ENCODE results near the gene ZNF45.
"Not testable (repeated sequence)": the region's sequence is repeated elsewhere in the genome, so short reads cannot be mapped to it uniquely, and the experiment has no call there.

ZNF45 gene

DNA sequence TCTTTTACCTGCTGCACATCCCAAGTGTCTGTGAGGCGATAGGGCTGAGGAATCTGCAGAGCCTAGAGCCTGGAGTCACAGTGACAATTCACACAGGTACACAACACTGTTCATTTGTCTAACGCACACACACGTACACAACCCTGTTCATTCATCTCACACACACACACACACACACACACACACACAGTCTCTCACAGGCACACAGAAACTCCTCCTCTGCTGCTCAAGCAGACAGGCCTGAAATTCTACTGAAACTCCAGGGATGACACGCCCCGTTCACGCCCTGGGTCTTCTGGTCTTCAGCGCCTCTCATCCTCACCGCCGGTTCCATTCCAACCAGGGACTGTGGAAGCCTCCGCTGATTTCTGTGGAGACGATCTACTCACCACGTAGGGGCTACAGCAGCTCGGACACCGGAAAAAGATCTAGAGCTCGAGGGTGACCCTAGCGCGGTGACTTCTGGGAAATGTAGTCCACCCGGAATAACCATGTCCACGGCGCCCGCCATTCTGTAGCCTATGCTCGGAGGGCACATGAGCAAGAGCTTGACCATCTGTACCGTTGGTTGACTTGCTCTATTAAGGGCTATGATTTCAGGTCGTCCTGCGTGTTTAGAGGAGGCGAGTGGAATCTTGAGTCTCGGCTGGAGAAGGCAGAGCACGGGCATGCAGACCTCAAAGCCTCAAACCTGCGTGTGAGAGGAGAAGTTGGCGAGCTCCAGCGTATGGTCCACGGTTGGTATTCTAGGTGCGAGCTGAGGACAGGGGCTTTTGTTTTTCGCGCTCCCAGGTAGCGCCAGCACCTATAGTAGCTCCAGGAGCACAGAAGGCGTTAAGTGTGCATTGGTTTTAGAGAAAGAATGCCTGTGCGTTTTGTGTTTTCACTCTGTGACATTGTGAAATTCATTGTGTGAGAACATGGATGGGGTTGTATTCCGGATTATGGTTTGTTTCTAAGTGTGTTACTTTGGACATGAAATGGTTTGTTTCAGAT is 33.4 kb downstream of the ZNF45 start:
- in situ Hi-C loops (cut with MboI; ENCODE audit: low sequenced_read_pairs, unreplicated experiment), result no loop called here
- TF ChIP-seq, protein P1, sequence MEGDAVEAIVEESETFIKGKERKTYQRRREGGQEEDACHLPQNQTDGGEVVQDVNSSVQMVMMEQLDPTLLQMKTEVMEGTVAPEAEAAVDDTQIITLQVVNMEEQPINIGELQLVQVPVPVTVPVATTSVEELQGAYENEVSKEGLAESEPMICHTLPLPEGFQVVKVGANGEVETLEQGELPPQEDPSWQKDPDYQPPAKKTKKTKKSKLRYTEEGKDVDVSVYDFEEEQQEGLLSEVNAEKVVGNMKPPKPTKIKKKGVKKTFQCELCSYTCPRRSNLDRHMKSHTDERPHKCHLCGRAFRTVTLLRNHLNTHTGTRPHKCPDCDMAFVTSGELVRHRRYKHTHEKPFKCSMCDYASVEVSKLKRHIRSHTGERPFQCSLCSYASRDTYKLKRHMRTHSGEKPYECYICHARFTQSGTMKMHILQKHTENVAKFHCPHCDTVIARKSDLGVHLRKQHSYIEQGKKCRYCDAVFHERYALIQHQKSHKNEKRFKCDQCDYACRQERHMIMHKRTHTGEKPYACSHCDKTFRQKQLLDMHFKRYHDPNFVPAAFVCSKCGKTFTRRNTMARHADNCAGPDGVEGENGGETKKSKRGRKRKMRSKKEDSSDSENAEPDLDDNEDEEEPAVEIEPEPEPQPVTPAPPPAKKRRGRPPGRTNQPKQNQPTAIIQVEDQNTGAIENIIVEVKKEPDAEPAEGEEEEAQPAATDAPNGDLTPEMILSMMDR (IDR thresholded peaks at IDR 0.05; ENCODE audit: borderline replicate concordance, control extremely low read depth, extremely low read depth, insufficient read depth, missing control alignments), result no peak
- peak; percentile 78 for DNase-seq (ENCODE audit: low spot score)

GRCh38 chr19:43895727-43896308 is 39.3 kb downstream of the ZNF45 start:
- in situ Hi-C loops (cut with MboI; ENCODE audit: low sequenced_read_pairs, unreplicated experiment), result no loop called here
- no peak for DNase-seq (ENCODE audit: low spot score)
- TF ChIP-seq, protein P1 (IDR thresholded peaks at IDR 0.05; ENCODE audit: borderline replicate concordance, control extremely low read depth, extremely low read depth, insufficient read depth, missing control alignments), result no peak

DNA sequence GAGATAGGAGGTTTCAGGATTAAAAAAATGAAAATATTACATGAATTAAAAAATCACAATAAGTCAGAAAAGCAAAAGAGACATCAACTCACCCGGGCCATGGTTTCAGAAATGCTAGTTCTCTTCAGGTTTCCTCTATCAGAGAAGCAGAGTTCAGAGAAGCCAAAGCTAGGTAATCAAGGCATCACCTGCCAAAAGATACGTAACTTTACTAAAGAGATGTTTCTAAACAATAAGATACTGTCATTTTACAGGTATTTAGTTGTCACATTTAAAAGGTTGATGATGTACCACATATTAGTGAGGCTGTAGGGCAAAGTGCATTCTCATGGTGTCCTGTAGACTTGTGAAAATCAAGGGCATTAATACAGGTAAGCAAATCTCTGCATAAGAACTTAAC is 51.2 kb downstream of the ZNF45 start, which contains the start of gene ZNF404:
TSS of gene ZNF404 (minus strand) at position 101 of the 400 bp plus-strand sequence.
- DNase-seq (ENCODE audit: low spot score), result no peak
- TF ChIP-seq, protein P1 (IDR thresholded peaks at IDR 0.05; ENCODE audit: borderline replicate concordance, control extremely low read depth, extremely low read depth, insufficient read depth, missing control alignments), result no peak
- in situ Hi-C loops (cut with MboI; ENCODE audit: low sequenced_read_pairs, unreplicated experiment), result no loop called here

DNA sequence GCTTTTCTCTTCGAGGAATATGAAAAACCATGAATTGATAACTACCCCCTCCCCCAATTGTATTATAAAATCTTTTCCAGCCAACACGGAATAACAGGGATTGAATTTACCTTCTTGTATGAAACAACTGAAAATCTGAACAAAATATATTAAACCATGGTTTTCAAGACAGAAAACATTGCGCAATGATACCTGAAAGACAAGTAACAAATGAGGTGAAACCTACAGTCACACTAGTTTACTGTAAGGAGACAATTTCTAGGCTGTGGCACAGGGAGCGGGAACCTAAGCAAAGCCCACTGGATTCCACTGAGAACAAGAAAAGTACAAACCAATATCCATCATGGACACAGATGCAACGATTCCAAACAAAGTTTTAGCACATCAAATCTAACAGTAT is 54.6 kb downstream of the ZNF45 start:
- DNase-seq (ENCODE audit: low spot score), result no peak
- in situ Hi-C loops (cut with MboI; ENCODE audit: low sequenced_read_pairs, unreplicated experiment), result no loop called here
- TF ChIP-seq, protein P1 (IDR thresholded peaks at IDR 0.05; ENCODE audit: borderline replicate concordance, control extremely low read depth, extremely low read depth, insufficient read depth, missing control alignments), result no peak

GRCh38 chr19:43872547-43873336 is 62.3 kb downstream of the ZNF45 start:
- TF ChIP-seq, protein P1 (IDR thresholded peaks at IDR 0.05; ENCODE audit: borderline replicate concordance, control extremely low read depth, extremely low read depth, insufficient read depth, missing control alignments), result no peak
- no peak for DNase-seq (ENCODE audit: low spot score)
- in situ Hi-C loops (cut with MboI; ENCODE audit: low sequenced_read_pairs, unreplicated experiment), result no loop called here

DNA sequence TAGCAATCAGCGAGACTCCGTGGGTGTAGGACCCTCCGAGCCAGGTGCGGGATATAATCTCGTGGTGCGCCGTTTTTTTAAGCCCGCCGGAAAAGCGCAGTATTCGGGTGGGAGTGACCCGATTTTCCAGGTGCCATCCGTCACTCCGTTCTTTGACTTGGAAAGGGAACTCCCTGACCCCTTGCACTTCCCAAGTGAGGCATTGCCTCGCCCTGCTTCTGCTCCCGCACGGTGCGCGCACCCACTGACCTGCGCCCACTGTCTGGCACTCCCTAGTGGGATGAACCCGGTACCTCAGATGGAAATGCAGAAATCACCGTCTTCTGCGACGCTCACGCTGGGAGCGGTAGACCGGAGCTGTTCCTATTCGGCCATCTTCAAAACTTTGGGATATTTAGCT is 68.2 kb downstream of the ZNF45 start:
- in situ Hi-C loops (cut with MboI; ENCODE audit: low sequenced_read_pairs, unreplicated experiment); DNase-seq (ENCODE audit: low spot score): not testable (repeated sequence)
